OCI-LY1 (cell line): ENCODE measurements around the gene LTBP1.

Experiments
- H2AFZ ChIP-seq: fragments of 200-600 bp; sonication (generic), shearing (Covaris generic); 2 replicates; pipeline ENCODE4 v1.6.0; 2014; ENCODE audit warnings: antibody characterized with exemption, mild to moderate bottlenecking, low read length
- H3F3A ChIP-seq: fragments of 200-600 bp; sonication (generic), shearing (Covaris generic); 2 replicates; pipeline ENCODE4 v1.6.0; 2014; ENCODE audit warnings: mild to moderate bottlenecking, antibody characterized with exemption, low read length, moderate library complexity; ENCODE audit not compliant: insufficient read depth
- H3K27ac ChIP-seq: fragments of 200-600 bp; sonication (generic); 2 replicates; pipeline ENCODE4 v1.5.1; 2014; ENCODE audit warnings: low read length, mixed run types, mild to moderate bottlenecking, low read depth; ENCODE audit not compliant: poor library complexity, severe bottlenecking
- H3K27me3 ChIP-seq: fragments of 200-600 bp; sonication (generic); 2 replicates; pipeline ENCODE4 v1.6.0; 2014; ENCODE audit warnings: antibody characterized with exemption, mild to moderate bottlenecking, low read length, moderate library complexity; ENCODE audit not compliant: insufficient read depth
- H3K36me3 ChIP-seq: fragments of 200-600 bp; sonication (generic); 2 replicates; pipeline ENCODE4 v1.6.1; 2014; ENCODE audit warnings: mild to moderate bottlenecking, antibody characterized with exemption, low read length, moderate library complexity, mixed read lengths; ENCODE audit not compliant: insufficient read depth
- H3K4me1 ChIP-seq: fragments of 200-600 bp; sonication (generic); 2 replicates; pipeline ENCODE4 v1.5.1; 2014; ENCODE audit warnings: mild to moderate bottlenecking, low read length, moderate library complexity; ENCODE audit not compliant: insufficient read depth, severe bottlenecking
- H3K4me2 ChIP-seq: fragments of 200-600 bp; sonication (generic), shearing (Covaris generic); 2 replicates; pipeline ENCODE4 v1.6.1; 2014; ENCODE audit warnings: low read length
- H3K4me3 ChIP-seq: fragments of 200-600 bp; sonication (generic); 2 replicates; pipeline ENCODE4 v1.5.1; 2014; ENCODE audit warnings: low read length, low read depth, mild to moderate bottlenecking, mixed read lengths; ENCODE audit not compliant: poor library complexity, severe bottlenecking
- H3K79me2 ChIP-seq: fragments of 200-600 bp; shearing (Covaris generic); 2 replicates; pipeline ENCODE4 v1.6.1; 2016; ENCODE audit warnings: mixed run types, low read length, mixed read lengths; ENCODE audit not compliant: insufficient read depth
- H3K9ac ChIP-seq: fragments of 200-600 bp; sonication (generic), shearing (Covaris generic); 2 replicates; pipeline ENCODE4 v1.6.1; 2014; ENCODE audit warnings: mild to moderate bottlenecking, low read length, mixed read lengths
- H3K9me2 ChIP-seq: fragments of 200-600 bp; sonication (generic), shearing (Covaris generic); 2 replicates; pipeline ENCODE4 v1.6.1; 2014; ENCODE audit warnings: low read depth, mild to moderate bottlenecking, low read length, mixed read lengths
- H3K9me3 ChIP-seq: fragments of 200-600 bp; shearing (Covaris generic); 2 replicates; pipeline ENCODE4 v1.6.1; 2014; ENCODE audit warnings: low read length, mixed read lengths
- H4K20me1 ChIP-seq: fragments of 200-600 bp; sonication (generic), shearing (Covaris generic); 2 replicates; pipeline ENCODE4 v1.6.0; 2016; ENCODE audit warnings: mild to moderate bottlenecking, low read length; ENCODE audit not compliant: insufficient read depth
- EZH2 ChIP-seq: fragments of 200-600 bp; sonication (generic), shearing (Covaris generic); IDR thresholded peaks from 2 replicates; pipeline ENCODE4 v1.8.0; 2017; ENCODE audit warnings: borderline replicate concordance, mixed run types, mild to moderate bottlenecking, antibody characterized with exemption, low read length, moderate library complexity, mixed read lengths
- TF ChIP-seq, protein P1 (sequence below): fragments of 200-600 bp; sonication (generic), shearing (Covaris generic); IDR thresholded peaks from 2 replicates; pipeline ENCODE4 v1.5.1; 2017; ENCODE audit warnings: mild to moderate bottlenecking, antibody characterized with exemption, low read length, moderate library complexity, mixed read lengths

LTBP1 gene

DNA sequence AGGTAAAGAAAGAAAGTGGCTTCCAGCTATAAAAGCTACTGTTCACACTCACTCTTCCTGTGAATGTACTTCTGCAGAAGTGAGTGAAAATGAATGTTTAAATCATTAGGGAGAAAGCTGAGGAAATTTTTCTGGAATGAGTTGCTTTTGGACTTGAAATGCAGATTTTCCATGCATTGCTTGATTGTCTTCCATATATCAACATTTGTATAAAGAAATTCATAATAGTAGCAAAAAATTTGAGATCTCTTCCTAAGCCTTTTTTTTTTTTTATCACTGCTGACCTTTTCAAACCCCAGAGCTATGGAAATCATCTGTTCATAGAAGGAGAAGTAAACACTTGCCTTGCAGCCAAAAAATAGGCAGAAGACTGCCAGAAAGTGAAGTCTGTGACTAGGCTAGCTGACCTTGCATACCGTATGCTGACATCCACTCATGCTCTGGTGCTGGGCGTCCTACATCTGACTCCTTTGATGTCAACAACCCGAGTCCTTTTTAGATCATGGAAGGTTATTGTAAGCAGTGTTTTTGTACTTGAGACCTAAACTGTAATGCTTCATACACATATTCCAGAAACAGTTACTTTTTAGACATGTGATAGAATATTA is 375.2 kb downstream of the LTBP1 start:
- TF ChIP-seq, protein P1, sequence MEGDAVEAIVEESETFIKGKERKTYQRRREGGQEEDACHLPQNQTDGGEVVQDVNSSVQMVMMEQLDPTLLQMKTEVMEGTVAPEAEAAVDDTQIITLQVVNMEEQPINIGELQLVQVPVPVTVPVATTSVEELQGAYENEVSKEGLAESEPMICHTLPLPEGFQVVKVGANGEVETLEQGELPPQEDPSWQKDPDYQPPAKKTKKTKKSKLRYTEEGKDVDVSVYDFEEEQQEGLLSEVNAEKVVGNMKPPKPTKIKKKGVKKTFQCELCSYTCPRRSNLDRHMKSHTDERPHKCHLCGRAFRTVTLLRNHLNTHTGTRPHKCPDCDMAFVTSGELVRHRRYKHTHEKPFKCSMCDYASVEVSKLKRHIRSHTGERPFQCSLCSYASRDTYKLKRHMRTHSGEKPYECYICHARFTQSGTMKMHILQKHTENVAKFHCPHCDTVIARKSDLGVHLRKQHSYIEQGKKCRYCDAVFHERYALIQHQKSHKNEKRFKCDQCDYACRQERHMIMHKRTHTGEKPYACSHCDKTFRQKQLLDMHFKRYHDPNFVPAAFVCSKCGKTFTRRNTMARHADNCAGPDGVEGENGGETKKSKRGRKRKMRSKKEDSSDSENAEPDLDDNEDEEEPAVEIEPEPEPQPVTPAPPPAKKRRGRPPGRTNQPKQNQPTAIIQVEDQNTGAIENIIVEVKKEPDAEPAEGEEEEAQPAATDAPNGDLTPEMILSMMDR: no peak
- no peak for TF ChIP-seq EZH2
- Histone ChIP-seq H3K4me1 (peaks cover 22% of the 10 kb centered on the region), H3K9me3 (no peaks in the 10 kb centered on the region), H3K4me2 (peak overlapping the region; percentile 35; the same call in 1 of the 2 replicates), H3K27ac (peak overlapping the region; percentile 49), H3K9me2 (no peaks in the 10 kb centered on the region), H2AFZ (no peak overlapping the region), H3K36me3 (peaks cover 47% of the 10 kb centered on the region; the same call in 1 of the 2 replicates), H3K27me3 (no peaks in the 10 kb centered on the region), H3K79me2 (no peaks in the 10 kb centered on the region), H3K4me3 (no peak overlapping the region), H4K20me1 (no peaks in the 10 kb centered on the region), H3F3A (no peaks in the 10 kb centered on the region), H3K9ac (peak overlapping the region; percentile 10; the same call in 1 of the 2 replicates)

GRCh38 chr2:33322612-33323011 is 375.9 kb downstream of the LTBP1 start:
- Histone ChIP-seq H3K4me2 (peak overlapping the region; percentile 35; the same call in 1 of the 2 replicates), H3F3A (no peaks in the 10 kb centered on the region), H4K20me1 (no peaks in the 10 kb centered on the region), H3K9ac (peak overlapping the region; percentile 10; the same call in 1 of the 2 replicates), H3K9me3 (no peaks in the 10 kb centered on the region), H3K4me3 (no peak overlapping the region), H3K36me3 (peaks cover 47% of the 10 kb centered on the region; the same call in 1 of the 2 replicates), H2AFZ (no peak overlapping the region), H3K4me1 (peaks cover 22% of the 10 kb centered on the region), H3K27ac (peak overlapping the region; percentile 49), H3K9me2 (no peaks in the 10 kb centered on the region), H3K27me3 (no peaks in the 10 kb centered on the region), H3K79me2 (no peaks in the 10 kb centered on the region)
- TF ChIP-seq, protein P1: no peak
- no peak for TF ChIP-seq EZH2

- no peak overlapping the region for H3K27ac ChIP-seq
- H3K9me2 ChIP-seq: no peaks in the 10 kb centered on the region
- no peaks in the 10 kb centered on the region for H3K9me3 ChIP-seq
- H3K4me2 ChIP-seq: no peak overlapping the region
- H3K79me2 ChIP-seq: no peaks in the 10 kb centered on the region
- peaks cover 22% of the 10 kb centered on the region for H3K4me1 ChIP-seq
- no peak overlapping the region for H3K4me3 ChIP-seq
- H4K20me1 ChIP-seq: no peaks in the 10 kb centered on the region
- peaks cover 48% of the 10 kb centered on the region for H3K36me3 ChIP-seq
- H2AFZ ChIP-seq: no peak overlapping the region
- TF ChIP-seq EZH2: no peak
- TF ChIP-seq, protein P1: no peak
- H3F3A ChIP-seq: no peaks in the 10 kb centered on the region
- no peak overlapping the region for H3K9ac ChIP-seq
- H3K27me3 ChIP-seq: no peaks in the 10 kb centered on the region
These were observed 377.2 kb downstream of the LTBP1 start for GRCh38 chr2:33323957-33324356.
